Measurements from ENCODE around the gene SH3RF2. TPM values are rescaled to one million over a fixed set of nuclear protein-coding genes. Genes with fewer than 3 reads are reported as not detected.

SH3RF2 gene
- total and polyA plus RNA-seq, 9 of the 15 experiments (the other 6 are each of a cell fraction or from before 2014, with no cell fraction given): 0.05 TPM; not detected in 8

GRCh38 chr5:146049704-146050026 lies 113.3 kb downstream of the SH3RF2 start:
- Histone ChIP-seq H3K27ac (ENCODE audit: extremely low read depth, low read depth, low read length) (no peak overlapping the region), H3K79me2 (ENCODE audit: control insufficient read depth, insufficient read depth, low read length) (no peaks in the 10 kb centered on the region), H4K20me1 (replicated peaks; ENCODE audit: control insufficient read depth, insufficient read depth, low read length) (no peaks in the 10 kb centered on the region), H3K27me3 (ENCODE audit: control insufficient read depth in 2 of 2, insufficient read depth in 2 of 2, low read length in 2 of 2) (no peaks in the 10 kb centered on the region), H3K9ac (ENCODE audit: insufficient read depth in 1 of 2, low read depth in 2 of 2, low read length in 2 of 2) (peak overlapping the region in 1 of 2 experiments; percentile 54; a peak in 1 of 4 replicates), H3K4me2 (ENCODE audit: insufficient read depth, low read length) (no peak overlapping the region), H3K4me3 (no peak overlapping the region), H2AFZ (ENCODE audit: low read depth, low read length) (peak overlapping the region; percentile 41; the same call in 1 of the 2 replicates), H3K9me3 (replicated peaks; ENCODE audit: control insufficient read depth, insufficient read depth, low read depth, low read length) (no peaks in the 10 kb centered on the region), H3K4me1 (replicated peaks in 1 of 2; ENCODE audit: control insufficient read depth in 2 of 2, insufficient read depth in 2 of 2, low read length in 2 of 2) (no peaks in the 10 kb centered on the region), H3K9me1 (ENCODE audit: control insufficient read depth, insufficient read depth, low read length) (no peaks in the 10 kb centered on the region), H3K36me3 (ENCODE audit: control insufficient read depth, insufficient read depth, low read length) (no peaks in the 10 kb centered on the region)
- WGBS (ENCODE audit: insufficient coverage, low coverage, missing lambda C conversion rate): 0% methylated on average over 3 of the region's 3 CpGs
- ATAC-seq (peak; percentile 16), FAIRE-seq (no peak), DNase-seq (ENCODE audit: extremely low read depth in 1 of 4, low spot score in 3 of 4) (no peak)
- in situ Hi-C loops (cut with MboI): loop anchor here (10.0 to 25.0 kb wide), 2 partner anchors 365 to 1837 kb away; no protein-coding TSS in a partner anchor
- no TSS peak for BruUV-seq (replicated peaks)
- no peak for TF ChIP-seq MTA2 (IDR thresholded peaks at IDR 0.05; ENCODE audit: low read depth)
- no peak for TF ChIP-seq ZBTB40 (IDR thresholded peaks at IDR 0.05)
- 0 out of 2 replicates have a peak, but pooled peaks have one; percentile 4 for TF ChIP-seq ZBTB40 (CRISPR knock-in tag; IDR thresholded peaks at IDR 0.05)
- TF ChIP-seq TRIM25 (IDR thresholded peaks at IDR 0.05; ENCODE audit: borderline replicate concordance): no peak
- TF ChIP-seq ZNF583 (CRISPR knock-in tag; IDR thresholded peaks at IDR 0.05): no peak
- no peak for TF ChIP-seq ZNF280B (CRISPR knock-in tag; IDR thresholded peaks at IDR 0.05)
- no peak for TF ChIP-seq PHB2 (IDR thresholded peaks at IDR 0.05; ENCODE audit: low read depth)
- no peak for TF ChIP-seq NR2C2 (CRISPR knock-in tag; IDR thresholded peaks at IDR 0.05)
- no peak for TF ChIP-seq NR2C2 (tag; IDR thresholded peaks at IDR 0.05)
- intact Hi-C loops (cut with micrococcal nuclease): loop anchor here (1.0 to 5.0 kb wide), 7 partner anchors 142 to 1846 kb away; no protein-coding TSS in a partner anchor
- ChIA-PET CTCF (ENCODE audit: low intra/inter-chr PET ratio) (interaction anchor here (1.2 kb wide), 1 partner anchor 1846 kb away, joined by 3 read pairs; no protein-coding TSS in a partner anchor), POLR2A (no interaction called here)

All from K562 (cell line).